K562 (cell line): Measurements from ENCODE around the gene PABPC1L. TPM values are rescaled to one million over a fixed set of nuclear protein-coding genes. Genes with fewer than 3 reads are reported as not detected.

ENCODE experiments used
- ADNP ChIP-seq: fragments of 200-800 bp; sonication (Bioruptor generic); IDR thresholded peaks from 2 replicates; pipeline ENCODE4 v1.6.1; 2016; ENCODE audit warnings: missing genetic modification characterization, missing compliant biosample characterization
- BRF1 ChIP-seq: IDR thresholded peaks from 3 replicates; pipeline ENCODE4 v1.6.1; 2011; ENCODE audit warnings: borderline replicate concordance, mild to moderate bottlenecking; ENCODE audit not compliant: insufficient read length; ENCODE audit errors: extremely low read depth
- BRF2 ChIP-seq: IDR thresholded peaks from 3 replicates; pipeline ENCODE4 v1.6.1; 2011; ENCODE audit warnings: borderline replicate concordance, mild to moderate bottlenecking; ENCODE audit not compliant: insufficient read length, insufficient read depth
- E2F1 ChIP-seq: sonication (generic); formaldehyde crosslinking; IDR thresholded peaks from 2 replicates; pipeline ENCODE4 v1.8.1; 2023; ENCODE audit warnings: mild to moderate bottlenecking, missing genetic modification reagents, moderate library complexity
- HDGF ChIP-seq: fragments of 450-650 bp; IDR thresholded peaks from 2 replicates; pipeline ENCODE4 v1.6.1; 2016
- MLX ChIP-seq, 2 experiments: fragments of 450-650 bp in 1 of 2; sonication (generic) in 1 of 2; formaldehyde crosslinking; conservative IDR thresholded peaks; 2 replicates each; pipeline versions ENCODE4 v1.4.0 to v1.8.1; 2020 to 2022; ENCODE audit warnings: mild to moderate bottlenecking in 1 of 2, missing genetic modification reagents in 1 of 2
- NBN ChIP-seq: fragments of 450-650 bp; IDR thresholded peaks from 2 replicates; pipeline ENCODE4 v1.6.1; 2016; ENCODE audit warnings: low read depth, mild to moderate bottlenecking
- NUFIP1 ChIP-seq: fragments of 450-650 bp; IDR thresholded peaks from 2 replicates; pipeline ENCODE4 v1.6.1; 2018; ENCODE audit not compliant: partially characterized antibody
- PRPF4 ChIP-seq: fragments of 200-400 bp; formaldehyde crosslinking; IDR thresholded peaks from one replicate; pipeline ENCODE4 v1.6.1; 2017; ENCODE audit warnings: low read length, low read depth, mild to moderate bottlenecking; ENCODE audit not compliant: insufficient read depth, poor library complexity, severe bottlenecking
- SAFB2 ChIP-seq: fragments of 200-400 bp; formaldehyde crosslinking; IDR thresholded peaks from 2 replicates; pipeline ENCODE4 v1.6.1; 2018; ENCODE audit warnings: borderline replicate concordance, low read length, low read depth, moderate library complexity; ENCODE audit not compliant: severe bottlenecking
- SIX5 ChIP-seq, 2 experiments: IDR thresholded peaks; 2 replicates each; pipeline ENCODE4 v1.6.1; 2011; ENCODE audit warnings: low read length in 2 of 2, borderline replicate concordance in 1 of 2, low read depth in 1 of 2, mild to moderate bottlenecking in 1 of 2, moderate library complexity in 1 of 2; ENCODE audit not compliant: insufficient read depth in 1 of 2
- TCF7L2 ChIP-seq: fragments of 150-350 bp; IDR thresholded peaks from 2 replicates; pipeline ENCODE4 v1.6.1; 2016; ENCODE audit warnings: low read depth, mild to moderate bottlenecking, low read length, moderate library complexity
- TFE3 ChIP-seq: fragments of 450-650 bp; formaldehyde crosslinking; IDR thresholded peaks from 2 replicates; pipeline ENCODE4 v1.4.0; 2020; ENCODE audit warnings: mild to moderate bottlenecking, mixed read lengths
- THRAP3 ChIP-seq: fragments of 450-650 bp; IDR thresholded peaks from 2 replicates; pipeline ENCODE4 v1.6.1; 2016; ENCODE audit warnings: mild to moderate bottlenecking, inconsistent platforms, borderline replicate concordance
- TOE1 ChIP-seq, 2 experiments: fragments of 450-650 bp in 1 of 2; sonication (generic) in 1 of 2; formaldehyde crosslinking in 1 of 2; IDR thresholded peaks; 2 replicates each; pipeline versions ENCODE4 v1.7.1 to v1.8.0; 2016 to 2022; ENCODE audit warnings: borderline replicate concordance in 2 of 2, mild to moderate bottlenecking in 2 of 2, antibody characterized with exemption in 1 of 2, inconsistent platforms in 1 of 2, low read depth in 1 of 2, missing genetic modification reagents in 1 of 2, moderate library complexity in 1 of 2
- TSHZ1 ChIP-seq: fragments of 250-450 bp; sonication (Bioruptor Pico); IDR thresholded peaks from 2 replicates; pipeline ENCODE4 v1.4.0; 2020; ENCODE audit warnings: mild to moderate bottlenecking, moderate library complexity
- ZNF830 ChIP-seq: fragments of 250-450 bp; sonication (Bioruptor Pico); IDR thresholded peaks from 2 replicates; pipeline ENCODE4 v1.5.0; 2021; ENCODE audit warnings: mild to moderate bottlenecking
- polyA plus RNA-seq, 8 experiments: library from polyadenylated mRNA; depleted of rRNA in 4 of 8; stranded (reverse) in 5 of 8; unstranded in 3 of 8; fragments of >200 nt; fragmentation: Nextera tagmentation in 2 of 8; fragmentation: Illumina TruSeq in 1 of 8; extraction: Ambion mirVana in 2 of 8; extraction: Trizol in 1 of 8; gene quantifications; 2 replicates each; pipeline versions ENCODE4 v1.2.1 to v1.2.3, GENCODE V29; 2011 to 2014; ENCODE audit warnings: inconsistent platforms in 1 of 8, missing spikeins in 1 of 8
- total RNA-seq, 7 experiments: library from RNA; depleted of rRNA in 6 of 7; stranded (reverse); fragments of >200 nt in 6 of 7; fragmentation: Illumina TruSeq in 2 of 7; extraction: Trizol in 2 of 7; gene quantifications; 2 replicates each; pipeline versions ENCODE4 v1.2.1 to v1.2.3, GENCODE V29; 2011 to 2021; ENCODE audit warnings: low replicate concordance in 1 of 7

The PABPC1L gene
- total and polyA plus RNA-seq, 9 of the 15 experiments (the other 6 are each of a cell fraction or from before 2014, with no cell fraction given), result 6.0 to 90.3 (median 15.8) TPM

- TF ChIP-seq E2F1 (CRISPR knock-in tag) (no peak), TOE1 (IDR thresholded peaks at IDR 0.05; ENCODE audit: borderline replicate concordance) (peak; percentile 51; the same call in 1 of the 2 replicates), TOE1 (CRISPR knock-in tag; IDR thresholded peaks at IDR 0.05; ENCODE audit: borderline replicate concordance, low read depth) (no peak), NBN (no peak; the same call in 1 of the 2 replicates), PRPF4 (no peak), SAFB2 (no peak), TSHZ1 (CRISPR knock-in tag) (no peak), MLX (CRISPR knock-in tag; conservative IDR thresholded peaks at IDR 0.05) (0 out of 4 replicates have a peak, but pooled peaks of 1 of the 2 experiments have one; percentile 82), TCF7L2 (no peak), HDGF (peak; percentile 91; the same call in 1 of the 2 replicates), BRF1 (no peak), ZNF830 (CRISPR knock-in tag) (no peak), TFE3 (CRISPR knock-in tag) (no peak), ADNP (tag) (no peak), NUFIP1 (no peak), BRF2 (no peak), SIX5 (IDR thresholded peaks at IDR 0.05; ENCODE audit: borderline replicate concordance in 1 of 2, insufficient read depth in 1 of 2, low read depth in 1 of 2, low read length in 2 of 2) (no peak), THRAP3 (no peak)
Observed at GRCh38 chr20:44885392-44886265, 24.2 kb upstream of the PABPC1L start, which contains the start of gene YWHAB (continued).
